Measurements from ENCODE around the gene NT5M.

The NT5M gene

GRCh38 chr17:17325228-17325627 lies 22.1 kb downstream of the NT5M start:
- Histone ChIP-seq H3K9me3 (ENCODE audit: insufficient read depth, low read depth, low read length) (no peaks in the 10 kb centered on the region), H3K79me2 (ENCODE audit: insufficient read depth, low read length) (no peaks in the 10 kb centered on the region), H3K9ac (ENCODE audit: low read depth, low read length, poor library complexity, severe bottlenecking) (no peak overlapping the region), H3K4me3 (ENCODE audit: low read length, poor library complexity, severe bottlenecking) (no peak overlapping the region), H3K4me1 (ENCODE audit: insufficient read depth, low read length, poor library complexity, severe bottlenecking) (no peaks in the 10 kb centered on the region), H3K27me3 (ENCODE audit: insufficient read depth, low read length, poor library complexity, severe bottlenecking) (no peaks in the 10 kb centered on the region), H2AFZ (ENCODE audit: low read length) (no peak overlapping the region), H3F3A (ENCODE audit: low read depth) (no peaks in the 10 kb centered on the region), H3K9me2 (replicated peaks; ENCODE audit: low read depth, low read length) (no peaks in the 10 kb centered on the region), H4K20me1 (ENCODE audit: insufficient read depth, low read length, poor library complexity, severe bottlenecking) (no peaks in the 10 kb centered on the region), H3K4me2 (ENCODE audit: low read depth, low read length, poor library complexity, severe bottlenecking) (no peak overlapping the region), H3K36me3 (ENCODE audit: insufficient read depth, low read length) (no peaks in the 10 kb centered on the region; the same call in 1 of the 2 replicates)
- TF ChIP-seq CTCF (conservative IDR thresholded peaks at IDR 0.05; ENCODE audit: low read length) (no peak), EZH2phosphoT487 (IDR thresholded peaks at IDR 0.05; ENCODE audit: borderline replicate concordance) (no peak)

GRCh38 chr17:17325816-17326215 lies 22.6 kb downstream of the NT5M start:
- Histone ChIP-seq H3K9ac (ENCODE audit: low read depth, low read length, poor library complexity, severe bottlenecking) (no peak overlapping the region), H3K79me2 (ENCODE audit: insufficient read depth, low read length) (no peaks in the 10 kb centered on the region), H3K4me1 (ENCODE audit: insufficient read depth, low read length, poor library complexity, severe bottlenecking) (no peaks in the 10 kb centered on the region), H3K9me2 (replicated peaks; ENCODE audit: low read depth, low read length) (no peaks in the 10 kb centered on the region), H3K4me2 (ENCODE audit: low read depth, low read length, poor library complexity, severe bottlenecking) (no peak overlapping the region), H3K27me3 (ENCODE audit: insufficient read depth, low read length, poor library complexity, severe bottlenecking) (no peaks in the 10 kb centered on the region), H3K36me3 (ENCODE audit: insufficient read depth, low read length) (no peaks in the 10 kb centered on the region; the same call in 1 of the 2 replicates), H3F3A (ENCODE audit: low read depth) (no peaks in the 10 kb centered on the region), H3K9me3 (ENCODE audit: insufficient read depth, low read depth, low read length) (no peaks in the 10 kb centered on the region), H4K20me1 (ENCODE audit: insufficient read depth, low read length, poor library complexity, severe bottlenecking) (no peaks in the 10 kb centered on the region), H3K4me3 (ENCODE audit: low read length, poor library complexity, severe bottlenecking) (no peak overlapping the region), H2AFZ (ENCODE audit: low read length) (no peak overlapping the region)
- TF ChIP-seq CTCF (conservative IDR thresholded peaks at IDR 0.05; ENCODE audit: low read length): no peak
- TF ChIP-seq EZH2phosphoT487 (IDR thresholded peaks at IDR 0.05; ENCODE audit: borderline replicate concordance): no peak

- Histone ChIP-seq H3F3A (ENCODE audit: low read depth) (no peaks in the 10 kb centered on the region), H3K79me2 (ENCODE audit: insufficient read depth, low read length) (no peaks in the 10 kb centered on the region), H4K20me1 (ENCODE audit: insufficient read depth, low read length, poor library complexity, severe bottlenecking) (no peaks in the 10 kb centered on the region), H3K9me2 (replicated peaks; ENCODE audit: low read depth, low read length) (no peaks in the 10 kb centered on the region), H3K4me1 (ENCODE audit: insufficient read depth, low read length, poor library complexity, severe bottlenecking) (no peaks in the 10 kb centered on the region), H3K9me3 (ENCODE audit: insufficient read depth, low read depth, low read length) (no peaks in the 10 kb centered on the region), H3K36me3 (ENCODE audit: insufficient read depth, low read length) (no peaks in the 10 kb centered on the region; the same call in 1 of the 2 replicates), H3K9ac (ENCODE audit: low read depth, low read length, poor library complexity, severe bottlenecking) (no peak overlapping the region), H2AFZ (ENCODE audit: low read length) (no peak overlapping the region), H3K4me3 (ENCODE audit: low read length, poor library complexity, severe bottlenecking) (no peak overlapping the region), H3K27me3 (ENCODE audit: insufficient read depth, low read length, poor library complexity, severe bottlenecking) (no peaks in the 10 kb centered on the region), H3K4me2 (ENCODE audit: low read depth, low read length, poor library complexity, severe bottlenecking) (no peak overlapping the region)
- no peak for TF ChIP-seq CTCF (conservative IDR thresholded peaks at IDR 0.05; ENCODE audit: low read length)
Measured at GRCh38 chr17:17326275-17326875, 23.2 kb downstream of the NT5M start.
